ENCODE measurements around the gene TBC1D22A.

The TBC1D22A gene

DNA sequence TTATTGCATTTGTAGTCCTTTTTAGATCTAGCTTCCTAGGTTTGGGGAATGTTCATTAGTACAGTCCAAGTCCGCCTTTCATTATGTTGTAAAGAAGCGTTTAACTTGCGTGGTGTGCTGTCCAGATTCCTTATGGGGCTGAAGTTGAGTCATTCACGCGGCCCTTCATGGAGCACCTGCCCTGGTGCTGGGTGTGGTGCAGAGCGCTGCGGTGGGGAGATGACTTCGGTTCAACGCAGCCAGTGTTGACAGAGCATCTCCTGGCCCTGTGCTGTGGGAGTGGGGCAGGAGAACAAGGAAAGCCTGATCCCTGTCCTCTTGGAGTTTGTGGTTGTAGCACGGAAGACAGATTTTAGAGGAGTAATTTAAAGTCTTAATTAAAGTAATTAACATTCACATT lies 152.0 kb downstream of the TBC1D22A start:
- DNase-seq, result no peak

DNA sequence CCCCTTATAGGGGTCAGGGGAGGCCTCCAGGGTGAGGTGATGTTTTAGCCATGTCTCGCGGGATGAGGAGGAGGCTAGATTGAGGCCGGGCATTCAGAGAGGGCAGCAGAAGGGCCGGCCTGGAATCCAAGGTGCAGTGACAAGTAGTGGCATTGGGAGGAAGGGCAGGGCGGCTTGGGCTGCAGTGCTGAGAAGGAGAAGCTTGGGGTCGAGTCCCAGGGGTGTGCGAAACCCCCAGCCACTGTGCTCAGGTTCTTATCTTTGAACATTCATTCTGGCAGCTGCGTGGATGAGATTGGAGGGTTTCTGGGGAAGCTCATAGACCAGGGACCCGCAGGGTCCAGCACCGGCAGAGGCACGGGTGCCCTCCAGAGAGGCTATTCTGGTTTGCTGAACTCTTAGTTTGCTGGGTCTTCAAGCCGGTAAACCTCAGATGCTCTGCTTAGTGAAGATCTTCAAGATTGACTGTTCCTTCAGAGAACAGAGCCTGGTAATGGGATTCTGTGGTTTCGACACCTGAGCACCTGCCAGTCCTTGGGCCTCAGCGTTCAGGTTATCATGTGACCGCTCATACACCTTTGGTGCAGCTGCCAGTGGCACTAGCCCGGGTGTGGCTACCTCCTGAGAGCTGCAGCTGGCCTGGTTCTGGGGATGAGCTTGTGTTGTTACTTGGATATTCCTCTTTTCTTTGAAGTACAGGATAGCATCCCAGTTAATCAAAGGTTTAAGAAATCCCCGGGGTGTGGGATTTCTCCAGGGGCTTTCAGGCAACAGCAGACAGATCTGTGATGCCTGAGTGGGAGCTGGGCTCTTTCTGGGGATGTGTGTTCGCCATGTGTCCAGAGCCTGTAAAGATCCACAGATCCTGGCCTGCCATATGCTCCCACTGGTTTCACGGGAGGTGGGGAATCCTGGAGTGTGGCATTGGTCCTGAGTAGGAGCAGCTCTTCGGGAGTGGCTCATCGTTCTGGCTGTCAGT lies 152.8 kb downstream of the TBC1D22A start:
- no peak for DNase-seq

DNA sequence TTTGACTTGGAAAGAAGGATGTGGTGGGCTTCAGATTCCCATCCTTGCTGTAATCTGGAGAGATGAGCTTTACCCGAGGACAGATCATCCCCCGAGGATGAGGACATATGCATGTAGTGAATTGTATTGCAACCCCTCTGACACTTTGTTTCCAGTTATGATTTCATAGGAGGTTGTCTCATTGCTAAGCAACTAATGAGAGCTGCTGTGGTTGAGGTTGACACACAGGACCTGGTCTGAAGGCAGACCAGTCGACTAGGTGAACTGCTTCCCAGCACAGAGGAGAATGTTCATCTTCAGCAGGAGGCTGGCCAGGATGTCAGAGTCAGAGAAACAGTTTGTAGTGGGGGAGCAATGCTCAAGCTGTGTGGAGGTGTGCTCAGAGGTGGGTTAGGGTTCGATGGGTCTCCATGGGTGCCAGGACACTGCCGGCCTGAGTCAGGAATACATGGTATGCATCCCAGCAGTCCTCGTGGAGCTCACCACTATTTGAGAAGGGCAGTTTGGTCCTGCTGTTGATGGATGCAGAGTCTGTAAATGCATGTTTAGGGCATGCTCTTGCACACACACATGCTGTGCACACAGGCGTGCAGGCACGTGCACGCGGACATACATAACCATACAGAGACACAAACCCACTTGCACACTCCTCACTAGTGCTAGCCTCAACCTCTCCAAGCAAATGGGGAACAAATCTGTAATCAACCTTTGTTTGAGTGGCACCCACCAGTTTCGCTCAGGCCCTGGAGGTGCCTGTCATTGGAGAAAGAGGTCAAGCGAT lies 153.7 kb downstream of the TBC1D22A start:
- DNase-seq, result no peak

DNA sequence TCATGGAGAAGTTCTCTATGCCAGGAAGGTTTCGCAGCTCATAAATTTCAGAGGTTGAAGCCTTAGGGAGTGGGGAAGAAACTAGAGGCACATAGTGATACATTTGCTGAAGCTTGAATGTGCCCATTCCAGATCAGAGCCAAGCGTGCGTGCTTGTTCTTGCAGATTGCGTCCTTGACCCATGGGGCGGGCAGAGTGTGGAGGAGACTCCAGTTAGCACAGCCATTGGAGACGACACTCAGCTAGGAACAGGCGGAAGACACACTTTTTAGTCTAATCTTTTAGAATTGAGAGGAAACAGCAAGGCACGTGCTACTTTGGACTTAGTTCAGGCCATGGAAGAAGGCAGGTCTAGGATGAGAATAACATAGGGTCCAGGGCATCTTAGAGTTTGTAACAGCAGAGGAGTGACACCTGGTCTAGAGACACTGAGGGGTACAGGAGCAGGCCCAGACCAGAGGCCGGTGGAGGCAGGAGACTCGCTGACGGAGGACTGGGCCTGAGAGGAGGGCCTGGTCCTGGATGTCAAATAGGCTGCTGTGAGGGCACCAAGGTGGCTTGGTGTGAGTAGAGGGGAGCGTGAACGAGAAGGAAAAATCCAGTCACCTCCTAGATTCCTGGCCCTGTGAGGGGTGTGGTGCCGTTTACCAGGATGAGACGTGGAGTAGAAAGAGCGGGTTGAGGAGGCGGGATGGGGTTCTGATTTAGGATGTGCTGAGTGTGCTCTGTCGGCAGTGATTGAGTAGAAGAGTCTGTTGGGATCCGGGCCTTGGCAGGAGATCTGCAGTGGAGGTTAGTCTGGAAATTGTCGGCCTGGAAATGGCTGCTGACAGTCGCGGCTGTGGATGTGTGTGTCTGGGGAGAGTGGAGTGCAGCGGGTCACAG lies 154.7 kb downstream of the TBC1D22A start:
- DNase-seq, result no peak

DNA sequence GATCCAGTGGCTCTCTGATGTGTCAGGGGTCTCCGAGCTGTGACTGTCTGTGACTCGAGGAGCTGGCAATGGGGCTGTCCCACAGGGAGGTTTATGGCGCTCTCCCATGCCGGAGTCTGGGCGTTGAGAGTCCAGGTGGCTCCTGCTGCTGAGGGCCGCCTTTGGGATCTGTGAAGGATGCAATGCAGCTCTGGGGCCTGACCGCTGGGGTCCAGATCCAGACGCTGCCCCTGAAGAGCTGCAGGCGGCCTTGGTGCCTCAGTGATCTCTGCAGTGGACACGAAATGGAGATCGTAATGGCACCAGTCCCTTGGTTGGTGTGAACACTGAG lies 155.3 kb downstream of the TBC1D22A start:
- DNase-seq, result no peak

DNA sequence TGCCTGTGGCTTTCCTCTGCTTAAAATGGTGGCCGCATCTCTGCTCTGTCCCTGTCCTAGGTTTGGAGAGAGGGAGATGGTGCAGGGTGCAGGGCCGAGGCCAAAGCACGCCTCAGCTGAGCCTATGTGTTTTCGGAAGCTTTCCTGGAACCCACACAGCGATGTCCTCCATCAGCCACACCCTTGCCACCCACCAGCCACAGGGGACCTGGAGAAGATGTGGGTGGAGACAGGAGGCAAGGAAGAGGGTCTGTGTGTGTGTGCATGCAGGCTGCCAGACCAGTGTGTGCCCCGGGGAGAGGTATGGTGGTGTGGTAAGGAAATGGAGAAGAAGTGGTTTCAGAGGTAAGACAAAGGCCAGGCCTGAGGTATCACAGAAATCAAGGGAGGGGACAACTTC lies 155.7 kb downstream of the TBC1D22A start:
- DNase-seq, result no peak

DNA sequence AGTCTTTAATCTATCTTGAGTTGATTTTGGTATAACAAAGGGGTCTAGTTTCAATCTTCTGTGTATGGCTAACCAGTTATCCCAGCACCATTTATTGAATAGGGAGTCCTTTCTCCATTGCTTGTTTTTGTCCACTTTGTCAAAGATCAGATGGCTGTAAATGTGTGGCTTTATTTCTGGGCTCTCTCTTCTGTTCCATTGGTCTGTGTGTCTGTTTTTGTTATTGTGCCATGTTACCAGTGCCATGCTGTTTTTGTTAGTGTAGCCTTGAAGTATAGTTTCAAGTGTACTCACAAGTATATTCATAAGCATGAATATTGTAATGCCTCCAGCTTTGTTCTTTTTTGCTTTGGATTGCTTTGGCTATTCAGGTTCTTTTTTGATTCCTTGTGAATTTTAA lies 159.6 kb downstream of the TBC1D22A start:
- no peak for DNase-seq

DNA sequence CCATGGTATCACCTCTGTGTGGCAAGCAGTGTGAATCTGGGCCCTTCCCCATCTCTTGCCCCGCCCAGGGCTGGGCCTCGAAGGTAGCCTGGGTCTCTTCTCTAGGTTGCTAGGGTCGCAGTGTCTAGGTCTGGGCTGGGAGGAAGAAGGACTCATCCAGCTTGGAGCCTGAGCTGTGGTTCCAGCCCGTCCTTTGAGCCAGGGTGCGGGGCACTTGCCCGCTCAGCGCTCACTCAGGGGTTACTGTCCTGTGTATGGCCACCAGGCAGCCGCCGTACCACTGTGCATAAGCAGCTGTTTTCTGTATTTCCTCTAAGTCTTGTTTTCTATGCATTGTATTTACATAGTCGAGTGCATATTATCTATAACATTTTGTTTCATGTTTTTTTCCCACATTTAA lies 160.9 kb downstream of the TBC1D22A start:
- no peak for DNase-seq

DNA sequence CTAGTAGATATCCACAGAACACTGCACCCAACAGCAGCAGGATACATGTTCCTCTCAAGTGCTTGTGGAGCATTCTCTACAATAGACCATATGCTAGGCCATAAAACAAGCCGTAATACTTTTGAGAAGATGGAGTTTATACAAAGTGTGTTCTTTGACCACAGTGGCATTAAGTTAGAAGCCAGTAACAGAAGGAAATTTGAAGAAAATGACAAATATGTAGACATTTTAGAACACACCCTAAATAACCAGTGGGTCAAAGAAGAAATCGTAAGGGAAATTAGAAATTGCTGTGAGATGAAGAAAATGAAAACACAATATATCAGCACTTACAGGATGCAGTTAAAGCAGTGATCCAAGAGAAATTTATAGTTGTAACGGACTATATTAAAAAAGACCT lies 163.4 kb downstream of the TBC1D22A start:
- no peak for DNase-seq

DNA sequence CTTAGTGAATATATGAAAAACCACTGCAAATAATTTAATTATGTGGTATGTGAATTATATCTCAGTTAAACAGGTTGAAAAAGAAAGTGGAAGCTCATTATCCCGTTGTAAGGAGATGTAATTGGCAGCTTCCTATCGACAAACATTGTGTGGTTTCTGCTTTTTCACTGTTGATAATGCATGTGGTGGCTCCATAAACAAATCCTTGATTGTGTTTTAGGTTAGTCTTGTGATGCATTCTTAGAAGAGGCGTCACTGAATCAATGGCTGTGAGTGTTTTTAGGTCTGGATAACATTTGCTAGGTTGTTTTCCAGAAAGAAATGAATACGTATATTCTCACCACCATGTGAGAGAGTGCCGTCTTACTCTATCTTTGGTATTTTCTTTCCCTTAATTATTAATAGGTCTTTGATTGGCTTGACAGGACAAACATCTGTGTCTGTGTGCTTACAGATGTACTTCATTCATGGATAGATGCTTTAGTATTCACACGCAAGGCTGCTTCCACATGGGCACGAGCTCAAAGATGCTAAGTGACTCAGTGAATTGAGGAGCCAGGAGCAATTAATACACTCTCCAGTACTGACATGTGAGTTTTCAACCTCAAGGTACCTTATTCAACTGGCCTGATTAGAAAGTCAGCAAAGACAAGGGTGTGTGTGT lies 166.7 kb downstream of the TBC1D22A start:
- DNase-seq, result no peak

DNA sequence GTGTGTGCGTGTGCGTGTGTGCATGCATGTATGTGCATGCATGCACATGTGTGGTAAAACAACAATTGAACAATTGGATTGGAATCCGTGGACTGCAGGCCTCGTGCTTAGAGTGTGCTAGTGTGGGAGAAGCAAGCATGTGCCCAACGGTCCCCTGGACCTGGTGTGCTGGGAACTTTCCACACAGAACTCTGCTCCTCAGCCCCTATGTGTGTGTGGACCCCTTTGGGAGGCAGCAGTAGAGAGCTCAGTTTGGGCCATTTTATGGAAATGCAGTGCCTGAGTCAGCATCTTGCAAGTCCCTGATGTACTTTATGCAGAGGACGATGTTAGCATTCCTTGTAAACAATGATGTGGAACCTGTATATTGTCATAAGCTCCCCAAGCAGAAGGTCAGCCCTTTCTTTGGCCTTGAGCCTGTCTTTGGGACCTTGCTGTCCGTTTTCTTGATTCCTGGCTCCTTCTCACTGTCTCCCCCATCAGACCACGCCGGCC lies 167.3 kb downstream of the TBC1D22A start:
- DNase-seq, result no peak

DNA sequence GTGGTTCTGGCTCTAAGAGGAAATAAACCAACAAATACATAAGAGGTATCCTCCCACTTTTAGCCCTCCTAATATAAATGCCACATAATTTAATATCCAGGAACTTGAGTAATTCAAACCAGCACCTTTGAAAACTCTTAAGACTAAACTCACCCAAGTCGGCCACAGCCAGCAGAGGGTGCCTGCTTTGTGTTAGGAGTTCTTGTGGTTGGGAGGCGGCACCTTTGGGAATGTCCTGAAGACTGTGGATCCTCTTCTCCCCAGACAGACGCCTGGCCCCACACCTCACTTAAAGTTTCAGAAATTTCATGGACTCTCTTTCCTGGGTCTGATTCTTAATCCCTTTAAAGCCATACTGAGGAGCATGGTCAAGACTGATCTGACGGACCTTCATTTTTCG lies 169.0 kb downstream of the TBC1D22A start:
- DNase-seq, result no peak

DNA sequence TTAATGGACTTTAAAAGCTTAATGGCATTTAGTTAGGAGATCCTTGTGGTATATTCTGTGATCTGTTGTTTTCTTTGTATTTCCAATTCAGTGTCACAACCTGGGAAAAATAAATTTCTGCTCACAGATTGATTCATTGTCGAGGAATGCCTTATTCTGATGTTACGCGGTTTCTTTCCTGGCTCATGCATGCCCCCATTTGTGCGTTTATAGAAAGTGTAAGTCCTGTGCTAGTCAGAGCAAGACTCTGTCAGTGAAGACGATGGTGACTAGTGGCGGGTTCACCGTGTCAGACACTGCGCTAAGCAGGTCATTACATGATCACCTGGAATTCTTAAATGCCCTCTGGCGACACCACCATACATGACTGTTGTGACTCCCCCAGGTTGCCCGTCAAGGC lies 169.4 kb downstream of the TBC1D22A start:
- DNase-seq, result no peak

DNA sequence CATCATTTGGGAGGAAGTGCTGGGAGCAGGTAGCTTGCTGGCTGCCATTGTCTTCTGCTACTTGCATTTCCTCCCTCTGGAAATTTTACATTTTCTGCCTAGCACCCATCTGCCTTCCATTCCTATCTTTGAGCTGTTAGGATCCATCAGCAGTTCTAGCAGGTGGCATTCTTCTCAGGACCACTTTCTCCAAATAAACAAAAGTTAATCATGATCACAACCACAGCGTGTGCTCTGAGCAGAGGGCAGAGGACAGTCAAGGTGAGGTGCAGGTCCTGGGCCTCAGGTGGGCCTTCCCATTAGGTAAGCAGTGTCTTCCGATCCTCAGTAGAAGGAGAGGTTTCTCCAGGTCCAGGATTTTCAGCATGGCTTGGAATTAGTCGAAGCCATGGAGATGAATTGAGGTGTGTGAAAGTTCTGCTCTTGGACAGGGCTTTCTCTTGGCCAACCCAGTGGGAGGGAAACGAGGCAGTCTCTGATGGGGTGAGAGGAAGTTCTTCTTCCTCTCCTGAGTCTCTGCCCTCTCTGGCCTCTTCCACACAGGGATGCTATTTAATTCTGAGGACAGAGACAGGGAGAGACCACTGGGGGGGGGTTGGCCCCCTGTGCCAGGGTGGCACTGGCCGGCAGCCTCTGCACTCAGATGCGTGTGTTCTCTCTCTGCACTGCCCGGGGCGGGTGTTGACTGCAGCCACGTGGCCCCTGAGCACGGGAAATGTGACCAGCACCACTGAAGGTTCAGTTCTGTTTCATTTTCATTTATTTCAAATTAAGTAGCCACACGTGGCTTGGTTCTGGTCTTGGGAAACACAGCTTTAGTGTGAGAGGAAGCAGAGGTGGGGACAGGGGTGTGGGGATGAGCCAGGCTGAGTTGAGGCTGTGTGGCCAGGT lies 170.8 kb downstream of the TBC1D22A start:
- peak; percentile 14 for DNase-seq

DNA sequence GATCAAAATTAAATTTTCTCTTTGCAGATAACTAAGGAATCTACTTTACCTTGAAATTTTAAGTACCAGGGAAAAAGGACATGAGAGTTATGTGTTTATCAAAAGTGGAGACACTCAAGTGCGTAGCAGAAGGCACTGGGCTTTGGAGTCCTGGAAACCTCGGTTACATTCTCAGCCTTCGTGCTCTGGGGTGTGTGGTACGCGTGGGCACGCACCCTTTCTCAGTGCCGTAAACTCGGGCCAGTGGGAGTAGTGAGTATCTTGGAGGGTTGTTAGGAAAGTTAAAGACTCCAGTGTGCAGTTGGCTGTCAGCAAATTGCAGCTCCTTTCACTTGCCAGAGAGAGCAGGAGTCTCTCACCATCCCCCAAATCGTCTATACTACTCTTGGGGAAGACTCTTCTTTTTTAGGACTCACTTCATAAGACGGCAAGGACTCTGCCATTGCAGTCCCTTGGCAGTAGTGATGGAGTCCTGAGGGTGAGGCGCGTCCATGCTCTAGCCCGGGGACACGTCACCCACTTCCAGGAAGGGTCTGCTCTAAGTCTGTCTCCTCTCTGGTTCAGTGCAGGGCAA lies 171.8 kb downstream of the TBC1D22A start:
- DNase-seq, result no peak

DNA sequence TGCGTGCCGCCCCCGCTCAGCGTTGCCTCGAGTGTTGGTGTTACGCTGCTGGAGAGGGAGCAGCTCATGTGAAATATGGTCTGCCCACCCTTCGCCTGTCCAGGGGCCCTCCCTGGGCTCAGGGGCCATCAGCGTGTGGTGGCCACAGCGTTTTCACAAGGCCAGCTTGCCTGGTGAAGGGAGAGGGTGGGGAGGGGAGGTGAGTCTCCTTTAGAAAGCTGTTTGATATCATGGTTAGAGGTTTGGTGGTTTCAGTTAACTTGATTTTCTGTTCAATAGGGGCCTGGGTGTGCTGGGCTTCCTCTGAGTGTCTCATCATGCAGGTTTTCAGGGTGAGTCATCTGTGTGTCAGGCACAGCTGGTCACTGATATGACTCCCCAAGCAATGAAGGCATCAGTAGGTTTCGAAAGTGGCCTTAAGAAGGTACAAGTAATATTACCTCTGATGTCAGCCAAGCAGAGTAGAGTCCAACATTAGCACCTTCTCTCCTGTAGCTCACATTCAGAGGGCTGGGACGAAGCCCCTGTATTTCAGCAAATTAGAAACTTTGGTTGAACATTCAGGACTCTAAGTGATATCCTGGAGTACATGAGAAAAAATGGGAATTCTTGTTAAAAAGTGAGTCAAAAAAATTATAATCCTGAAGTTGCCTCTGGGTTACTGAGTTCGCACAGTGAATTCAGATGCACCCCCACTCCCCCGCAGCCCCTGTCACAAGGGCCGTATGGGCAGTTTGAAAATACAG lies 172.5 kb downstream of the TBC1D22A start:
- DNase-seq, result peak; percentile 82

DNA sequence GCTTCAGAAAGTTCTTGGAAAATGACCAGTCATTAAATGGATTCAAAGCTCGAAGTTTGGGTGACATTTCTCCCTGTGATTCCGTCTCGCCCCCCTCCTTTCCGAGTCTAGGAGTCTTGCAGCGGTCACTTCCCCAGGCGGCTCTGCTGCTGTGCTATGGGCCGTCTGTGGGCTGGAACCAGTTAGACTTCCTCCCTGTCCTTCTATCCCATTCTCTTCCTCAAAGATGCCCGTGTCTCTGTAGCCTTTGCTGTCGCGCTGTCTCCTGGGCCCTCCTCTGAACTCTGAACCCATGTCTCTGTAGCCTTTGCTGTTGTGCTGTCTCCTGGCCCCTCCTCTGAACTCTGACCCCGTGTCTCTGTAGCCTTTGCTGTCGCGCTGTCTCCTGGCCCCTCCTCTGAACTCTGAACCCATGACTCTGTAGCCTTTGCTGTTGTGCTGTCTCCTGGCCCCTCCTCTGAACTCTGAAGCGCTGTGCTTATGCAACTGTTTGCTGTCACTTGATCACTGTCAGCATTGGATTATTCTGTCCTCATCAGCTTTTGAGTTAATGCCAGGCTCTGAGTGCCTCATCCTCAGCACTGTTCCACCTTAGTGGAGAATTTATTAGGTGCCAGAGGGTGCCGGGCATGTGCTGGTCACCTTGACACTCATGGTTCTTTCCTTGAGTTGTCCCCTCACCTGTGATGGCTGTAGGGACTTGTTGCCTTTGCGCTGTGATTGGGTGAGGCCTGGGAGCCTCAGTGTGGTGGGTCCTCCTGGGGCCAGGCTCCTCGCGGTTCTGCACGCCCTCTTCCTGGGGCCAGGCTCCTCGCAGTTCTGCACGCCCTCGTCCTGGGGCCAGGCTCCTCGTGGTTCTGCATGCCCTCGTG lies 173.3 kb downstream of the TBC1D22A start:
- peak; percentile 57 for DNase-seq

DNA sequence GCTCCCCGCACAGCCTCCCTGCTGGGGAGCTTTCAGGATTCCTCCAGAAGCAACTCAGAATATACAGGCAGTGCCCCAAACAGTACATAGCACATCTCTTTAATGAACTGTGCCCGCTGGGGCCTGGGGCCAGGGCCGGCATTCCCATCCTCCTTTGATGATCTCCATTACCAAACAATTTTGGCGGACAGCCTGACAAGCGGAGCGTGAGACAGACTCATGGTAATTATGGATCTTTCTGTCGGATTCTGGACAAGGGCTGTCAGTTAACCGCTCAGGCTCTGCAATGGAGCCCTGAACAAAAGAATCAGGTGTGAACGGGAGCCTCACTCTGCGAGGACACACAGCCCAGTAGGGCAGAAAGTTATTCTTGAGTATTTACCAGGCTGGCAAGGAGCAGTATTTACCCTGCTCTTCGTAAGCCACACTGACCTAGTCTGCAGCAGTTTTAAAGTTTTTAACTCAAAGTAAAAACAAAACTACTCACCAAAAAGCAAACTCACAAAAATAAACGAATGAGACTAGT lies 174.0 kb downstream of the TBC1D22A start:
- DNase-seq, result no peak

DNA sequence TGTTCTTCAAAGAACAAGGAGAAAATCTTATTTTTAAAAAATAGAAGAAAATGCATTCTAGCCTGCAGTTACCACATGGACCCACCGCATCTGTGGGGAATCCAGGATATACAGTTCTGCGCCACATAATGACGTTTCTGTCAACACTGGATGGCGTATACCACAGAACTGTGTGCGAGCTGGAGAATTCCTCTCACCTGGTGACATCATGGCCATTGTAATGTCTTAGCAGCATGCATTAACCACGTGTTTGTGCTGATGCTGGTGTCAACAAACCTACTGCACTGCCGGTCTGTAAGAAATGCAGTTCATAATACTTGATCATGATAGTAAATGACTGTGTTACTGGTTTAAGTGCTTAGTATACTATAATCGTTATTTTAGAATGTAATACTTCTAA lies 174.7 kb downstream of the TBC1D22A start:
- DNase-seq, result no peak
